Tibial nerve (tissue), 4 donors: Measurements from ENCODE around the gene TRUB1.

ENCODE experiments used
- EP300 ChIP-seq, 2 donors: sonication (generic); formaldehyde crosslinking; IDR thresholded peaks; one replicate each; pipeline ENCODE4 v1.6.1; 2017; ENCODE audit warnings: antibody characterized with exemption in 2 of 2, mild to moderate bottlenecking in 1 of 2
- TF ChIP-seq, protein P1 (sequence below), 5 experiments: fragments of 200-600 bp in 3 of 5; fragments of 450-650 bp in 2 of 5; sonication (generic) in 3 of 5; IDR thresholded peaks; one replicate each; pipeline ENCODE4 v1.5.1; 2016 to 2019; ENCODE audit warnings: antibody characterized with exemption in 5 of 5, mild to moderate bottlenecking in 3 of 5, moderate library complexity in 2 of 5

GRCh38 chr10:114917459-114917858, 20.5 kb upstream of the TRUB1 start:
- TF ChIP-seq, protein P1, sequence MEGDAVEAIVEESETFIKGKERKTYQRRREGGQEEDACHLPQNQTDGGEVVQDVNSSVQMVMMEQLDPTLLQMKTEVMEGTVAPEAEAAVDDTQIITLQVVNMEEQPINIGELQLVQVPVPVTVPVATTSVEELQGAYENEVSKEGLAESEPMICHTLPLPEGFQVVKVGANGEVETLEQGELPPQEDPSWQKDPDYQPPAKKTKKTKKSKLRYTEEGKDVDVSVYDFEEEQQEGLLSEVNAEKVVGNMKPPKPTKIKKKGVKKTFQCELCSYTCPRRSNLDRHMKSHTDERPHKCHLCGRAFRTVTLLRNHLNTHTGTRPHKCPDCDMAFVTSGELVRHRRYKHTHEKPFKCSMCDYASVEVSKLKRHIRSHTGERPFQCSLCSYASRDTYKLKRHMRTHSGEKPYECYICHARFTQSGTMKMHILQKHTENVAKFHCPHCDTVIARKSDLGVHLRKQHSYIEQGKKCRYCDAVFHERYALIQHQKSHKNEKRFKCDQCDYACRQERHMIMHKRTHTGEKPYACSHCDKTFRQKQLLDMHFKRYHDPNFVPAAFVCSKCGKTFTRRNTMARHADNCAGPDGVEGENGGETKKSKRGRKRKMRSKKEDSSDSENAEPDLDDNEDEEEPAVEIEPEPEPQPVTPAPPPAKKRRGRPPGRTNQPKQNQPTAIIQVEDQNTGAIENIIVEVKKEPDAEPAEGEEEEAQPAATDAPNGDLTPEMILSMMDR (IDR thresholded peaks at IDR 0.05), result no peak
- TF ChIP-seq EP300 (IDR thresholded peaks at IDR 0.05), result no peak
